WERI-Rb-1 (cell line): ENCODE data around the gene OR2C1.

Experiments
- DNase-seq: peaks from one replicate; pipeline ENCODE4 v3.0.0-alpha.2; 2020
- H3K27ac ChIP-seq: fragments of 250-450 bp; sonication (Bioruptor Pico); 2 replicates; pipeline ENCODE4 v1.5.1; 2020; ENCODE audit warnings: mild to moderate bottlenecking, moderate library complexity
- H3K27me3 ChIP-seq: fragments of 250-450 bp; sonication (Bioruptor Pico); 2 replicates; pipeline ENCODE4 v1.5.1; 2021; ENCODE audit warnings: mild to moderate bottlenecking, low read depth, moderate library complexity; ENCODE audit not compliant: insufficient read depth, severe bottlenecking
- H3K36me3 ChIP-seq: fragments of 250-450 bp; sonication (Bioruptor Pico); 2 replicates; pipeline ENCODE4 v1.5.1; 2020; ENCODE audit warnings: mild to moderate bottlenecking, moderate library complexity
- H3K4me3 ChIP-seq: 2 replicates; pipeline ENCODE4 v1.5.1; 2011; ENCODE audit warnings: low read depth, mild to moderate bottlenecking, control low read depth, low read length
- H3K9me3 ChIP-seq: fragments of 250-450 bp; sonication (Bioruptor Pico); 2 replicates; pipeline ENCODE4 v1.5.1; 2021; ENCODE audit warnings: mild to moderate bottlenecking, moderate library complexity; ENCODE audit not compliant: severe bottlenecking
- CTCF ChIP-seq: IDR thresholded peaks from 2 replicates; pipeline ENCODE4 v1.5.1; 2011; ENCODE audit warnings: low read depth, mild to moderate bottlenecking, control low read depth, inconsistent platforms, low read length

OR2C1 gene

DNA sequence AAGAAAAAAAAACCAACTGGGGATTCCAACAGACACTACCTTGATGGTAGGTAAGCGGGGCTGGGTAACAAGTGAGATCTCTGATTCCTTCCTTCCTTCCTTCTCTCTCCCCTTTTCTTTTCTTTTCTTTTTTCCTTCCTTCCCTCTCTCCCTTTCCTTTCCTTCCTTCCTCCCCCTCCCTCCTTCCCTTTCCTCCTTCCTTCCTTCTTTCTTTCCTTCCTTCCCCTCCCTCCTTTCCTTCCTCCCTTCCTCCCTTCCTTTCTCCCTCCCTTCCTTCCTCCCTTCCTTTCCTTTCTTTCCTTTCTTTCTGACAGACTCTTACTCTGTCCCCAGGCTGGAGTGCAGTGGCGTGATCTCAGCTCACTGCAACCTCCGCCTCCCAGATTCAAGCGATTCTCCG, 20.0 kb downstream of the OR2C1 start:
- DNase-seq = no peak
- H3K27me3 ChIP-seq = no peaks in the 10 kb centered on the region
- no peaks in the 10 kb centered on the region; the same call in 1 of the 2 replicates for H3K36me3 ChIP-seq
- TF ChIP-seq CTCF = no peak
- H3K27ac ChIP-seq = no peak overlapping the region
- H3K9me3 ChIP-seq = no peaks in the 10 kb centered on the region
- H3K4me3 ChIP-seq = no peak overlapping the region

- no peak for TF ChIP-seq CTCF
- Histone ChIP-seq H3K4me3 (no peak overlapping the region), H3K27me3 (no peaks in the 10 kb centered on the region), H3K9me3 (peaks cover 14% of the 10 kb centered on the region), H3K27ac (no peak overlapping the region), H3K36me3 (peaks cover 10% of the 10 kb centered on the region)
- no peak for DNase-seq
Measured at GRCh38 chr16:3377917-3378316, 22.2 kb downstream of the OR2C1 start.

- H3K36me3 ChIP-seq = peaks cover 41% of the 10 kb centered on the region
- no peak overlapping the region for H3K4me3 ChIP-seq
- no peak for DNase-seq
- no peak for TF ChIP-seq CTCF
- no peaks in the 10 kb centered on the region for H3K27me3 ChIP-seq
- peaks cover 36% of the 10 kb centered on the region for H3K9me3 ChIP-seq
- H3K27ac ChIP-seq = no peak overlapping the region
Measured at GRCh38 chr16:3383045-3383448, 27.4 kb downstream of the OR2C1 start.

DNA sequence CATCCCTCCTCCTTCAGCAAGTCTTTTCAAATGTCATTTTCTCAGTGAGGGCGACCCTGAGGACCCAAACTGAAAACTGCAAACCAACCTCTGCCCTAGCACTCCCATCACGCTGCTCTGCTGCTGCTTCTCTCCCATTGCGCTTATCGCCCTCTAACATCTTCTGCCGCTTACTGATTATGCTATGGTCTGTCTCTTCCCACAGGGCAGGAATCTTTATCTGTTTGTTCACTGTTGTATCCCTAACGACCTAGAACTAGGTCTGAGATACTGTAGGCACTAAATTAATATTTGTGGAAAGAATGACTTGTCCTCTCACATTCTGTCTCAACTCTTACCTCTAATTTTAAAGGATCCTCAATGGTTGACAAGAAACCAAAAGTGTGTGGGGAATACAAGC, 32.6 kb downstream of the OR2C1 start:
- no peak for DNase-seq
- no peaks in the 10 kb centered on the region for H3K27me3 ChIP-seq
- H3K36me3 ChIP-seq = peaks cover 48% of the 10 kb centered on the region
- peaks cover 18% of the 10 kb centered on the region for H3K9me3 ChIP-seq
- no peak for TF ChIP-seq CTCF
- no peak overlapping the region for H3K27ac ChIP-seq
- no peak overlapping the region for H3K4me3 ChIP-seq

GRCh38 chr16:3389663-3390338, 34.1 kb downstream of the OR2C1 start:
- Histone ChIP-seq H3K4me3 (no peak overlapping the region), H3K27me3 (no peaks in the 10 kb centered on the region), H3K9me3 (peaks cover 6% of the 10 kb centered on the region), H3K36me3 (peaks cover 48% of the 10 kb centered on the region), H3K27ac (no peak overlapping the region)
- TF ChIP-seq CTCF = no peak
- DNase-seq = no peak

- no peaks in the 10 kb centered on the region for H3K27me3 ChIP-seq
- H3K27ac ChIP-seq = peak overlapping the region; percentile 46
- peaks cover 50% of the 10 kb centered on the region for H3K36me3 ChIP-seq
- no peaks in the 10 kb centered on the region for H3K9me3 ChIP-seq
- DNase-seq = no peak
- peak overlapping the region; percentile 89 for H3K4me3 ChIP-seq
- no peak for TF ChIP-seq CTCF
Measured at GRCh38 chr16:3400446-3400778, 44.7 kb downstream of the OR2C1 start.
